Neural progenitor cell (in vitro differentiated cells): ENCODE measurements around the gene CBFA2T2. TPM values are rescaled to one million over a fixed set of nuclear protein-coding genes. Genes with fewer than 3 reads are reported as not detected.

Source experiments
- DNase-seq: peaks from one replicate; pipeline ENCODE4 v3.0.0-alpha.2; 2016; ENCODE audit warnings: low spot score
- H2AFZ ChIP-seq: fragments of 200-600 bp; sonication (generic); replicated peaks from 2 replicates; pipeline ENCODE4 v1.6.1; 2016; ENCODE audit warnings: antibody characterized with exemption
- H3F3A ChIP-seq: fragments of 200-600 bp; sonication (generic); 2 replicates; pipeline ENCODE4 v1.6.1; 2016; ENCODE audit warnings: antibody characterized with exemption, low read depth
- H3K27ac ChIP-seq: fragments of 200-600 bp; sonication (generic); 2 replicates; pipeline ENCODE4 v1.5.1; 2016; ENCODE audit warnings: mild to moderate bottlenecking
- H3K27me3 ChIP-seq: fragments of 200-600 bp; sonication (generic); 2 replicates; pipeline ENCODE4 v1.6.1; 2016; ENCODE audit warnings: mild to moderate bottlenecking, moderate library complexity
- H3K36me3 ChIP-seq: fragments of 200-600 bp; sonication (generic); 2 replicates; pipeline ENCODE4 v1.5.1; 2016
- H3K4me1 ChIP-seq: fragments of 200-600 bp; sonication (generic); 2 replicates; pipeline ENCODE4 v1.6.1; 2016; ENCODE audit warnings: mixed run types
- H3K4me2 ChIP-seq: fragments of 200-600 bp; sonication (generic); 2 replicates; pipeline ENCODE4 v1.6.1; 2016
- H3K4me3 ChIP-seq: fragments of 200-600 bp; sonication (generic); 2 replicates; pipeline ENCODE4 v1.5.1; 2016
- H3K79me2 ChIP-seq: fragments of 200-600 bp; sonication (generic); 2 replicates; pipeline ENCODE4 v1.6.1; 2016; ENCODE audit warnings: low read depth
- H3K9ac ChIP-seq: fragments of 200-600 bp; sonication (generic); 2 replicates; pipeline ENCODE4 v1.6.1; 2016
- H3K9me3 ChIP-seq: fragments of 200-600 bp; sonication (generic); 2 replicates; pipeline ENCODE4 v1.5.1; 2016; ENCODE audit warnings: low read depth
- H4K20me1 ChIP-seq: fragments of 200-600 bp; sonication (generic); 2 replicates; pipeline ENCODE4 v1.6.1; 2016; ENCODE audit warnings: low read depth
- H3K27ac Mint-ChIP-seq: 3 replicates; pipeline ENCODE4 v1.8.0; 2021; ENCODE audit warnings: mixed read lengths
- H3K27me3 Mint-ChIP-seq: 2 replicates; pipeline ENCODE4 v1.8.0; 2022; ENCODE audit warnings: low read depth, mild to moderate bottlenecking, inconsistent platforms, moderate library complexity, mixed read lengths; ENCODE audit not compliant: insufficient read depth
- H3K36me3 Mint-ChIP-seq: 3 replicates; pipeline ENCODE4 v1.8.0; 2021; ENCODE audit warnings: mixed read lengths
- H3K4me1 Mint-ChIP-seq: 3 replicates; pipeline ENCODE4 v1.8.0; 2021; ENCODE audit warnings: mixed read lengths
- H3K4me3 Mint-ChIP-seq: 3 replicates; pipeline ENCODE4 v1.8.0; 2021; ENCODE audit warnings: mild to moderate bottlenecking, moderate library complexity, mixed read lengths
- H3K9me3 Mint-ChIP-seq: 3 replicates; pipeline ENCODE4 v1.8.0; 2020; ENCODE audit warnings: mixed read lengths
- CTCF ChIP-seq: fragments of 200-600 bp; sonication (generic); IDR thresholded peaks from 2 replicates; pipeline ENCODE4 v1.5.1; 2017; ENCODE audit warnings: antibody characterized with exemption, mild to moderate bottlenecking
- EZH2 ChIP-seq: fragments of 200-600 bp; sonication (generic); IDR thresholded peaks from 2 replicates; pipeline ENCODE4 v1.6.1; 2017; ENCODE audit warnings: antibody characterized with exemption, mild to moderate bottlenecking, moderate library complexity
- EZH2phosphoT487 ChIP-seq: fragments of 200-600 bp; sonication (generic); IDR thresholded peaks from 2 replicates; pipeline ENCODE4 v1.6.1; 2017; ENCODE audit warnings: antibody characterized with exemption
- total RNA-seq: library from RNA; depleted of rRNA; stranded (reverse); fragments of >200 nt; gene quantifications from 2 replicates; pipeline ENCODE4 v1.2.3, GENCODE V29; 2015; ENCODE audit warnings: low replicate concordance

CBFA2T2 gene
- total RNA-seq, 1 donor from 2014 or later, result 11.9 TPM

- peaks cover 26% of the 10 kb centered on the region for H3K27me3 ChIP-seq
- peaks cover 27% of the 10 kb centered on the region for H3F3A ChIP-seq
- no peaks in the 10 kb centered on the region for H3K36me3 ChIP-seq
- H3K9ac ChIP-seq, result no peak overlapping the region
- no peak for TF ChIP-seq EZH2
- no peak for TF ChIP-seq CTCF
- TF ChIP-seq EZH2phosphoT487, result no peak
- H3K4me3 ChIP-seq, result peak overlapping the region; percentile 79
- H3K4me3 Mint-ChIP-seq, result peak overlapping the region; percentile 87
- H3K4me1 ChIP-seq, result peaks cover 16% of the 10 kb centered on the region
- H3K36me3 Mint-ChIP-seq, result no peaks in the 10 kb centered on the region
- H3K79me2 ChIP-seq, result no peaks in the 10 kb centered on the region
- H3K4me1 Mint-ChIP-seq, result peaks cover 31% of the 10 kb centered on the region
- no peak for DNase-seq
- H3K9me3 ChIP-seq, result no peaks in the 10 kb centered on the region
- peaks cover 11% of the 10 kb centered on the region for H3K27me3 Mint-ChIP-seq
- peak overlapping the region; percentile 79 for H3K4me2 ChIP-seq
- H3K27ac Mint-ChIP-seq, result no peak overlapping the region
- no peak overlapping the region for H3K27ac ChIP-seq
- no peaks in the 10 kb centered on the region for H3K9me3 Mint-ChIP-seq
- H4K20me1 ChIP-seq, result peaks cover 5% of the 10 kb centered on the region
- H2AFZ ChIP-seq, result no peak overlapping the region
Measured at GRCh38 chr20:33442136-33443005, 47.5 kb upstream of the CBFA2T2 start.

DNA sequence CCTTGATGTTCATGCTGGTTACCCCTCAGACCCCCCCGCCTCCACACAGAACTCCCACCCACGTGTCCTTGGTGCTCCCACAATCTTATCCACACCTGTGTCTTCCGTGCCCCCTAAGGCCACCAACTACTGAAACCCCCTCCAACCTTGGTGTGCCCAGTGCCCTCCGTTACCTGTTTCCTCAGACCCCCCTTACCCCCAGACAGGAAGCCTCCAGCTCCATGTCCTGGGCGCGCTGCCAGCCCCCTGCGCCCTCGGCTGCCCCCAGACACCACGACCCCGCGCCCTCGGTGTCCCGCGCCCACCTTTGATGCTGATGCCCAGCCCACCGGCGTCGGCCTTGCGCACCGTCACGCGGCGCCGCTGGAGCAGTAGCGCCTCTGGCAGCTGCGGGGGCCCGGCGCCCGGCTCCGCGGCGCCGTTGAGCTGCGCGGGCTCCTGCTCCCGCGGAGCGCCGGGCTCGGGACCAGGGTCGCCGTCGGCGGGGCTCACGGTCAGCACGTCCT is 46.8 kb upstream of the CBFA2T2 start:
- peak overlapping the region; percentile 79 for H3K4me2 ChIP-seq
- H3F3A ChIP-seq, result peaks cover 27% of the 10 kb centered on the region
- peaks cover 16% of the 10 kb centered on the region for H3K4me1 ChIP-seq
- H3K27ac ChIP-seq, result no peak overlapping the region
- no peak overlapping the region for H3K9ac ChIP-seq
- Mint-ChIP-seq H3K36me3 (no peaks in the 10 kb centered on the region), H3K9me3 (no peaks in the 10 kb centered on the region), H3K4me1 (peaks cover 31% of the 10 kb centered on the region), H3K27me3 (peaks cover 11% of the 10 kb centered on the region), H3K4me3 (peak overlapping the region; percentile 87), H3K27ac (peak overlapping the region; percentile 69)
- TF ChIP-seq EZH2phosphoT487 (no peak), EZH2 (peak; percentile 69), CTCF (no peak)
- peaks cover 26% of the 10 kb centered on the region for H3K27me3 ChIP-seq
- H3K79me2 ChIP-seq, result no peaks in the 10 kb centered on the region
- no peaks in the 10 kb centered on the region for H3K9me3 ChIP-seq
- no peak for DNase-seq
- peaks cover 5% of the 10 kb centered on the region for H4K20me1 ChIP-seq
- H3K4me3 ChIP-seq, result peak overlapping the region; percentile 79
- no peaks in the 10 kb centered on the region for H3K36me3 ChIP-seq
- H2AFZ ChIP-seq, result peak overlapping the region; percentile 66

GRCh38 chr20:33443512-33444239 is 46.2 kb upstream of the CBFA2T2 start, which contains the start of gene SNTA1:
SNTA1 (minus strand) TSS chr20:33443763; CDS start chr20:33443620, 143 bp downstream.
- DNase-seq, result peak; percentile 98
- Histone ChIP-seq H3F3A (peaks cover 27% of the 10 kb centered on the region), H3K79me2 (no peaks in the 10 kb centered on the region), H3K4me2 (peak within 1 kb of the TSS; percentile 79), H2AFZ (peak within 1 kb of the TSS; percentile 66), H3K36me3 (no peaks in the 10 kb centered on the region), H3K4me1 (peaks cover 16% of the 10 kb centered on the region), H3K27ac (no peak within 1 kb of the TSS), H4K20me1 (peaks cover 5% of the 10 kb centered on the region), H3K9me3 (no peaks in the 10 kb centered on the region), H3K4me3 (peak within 1 kb of the TSS; percentile 79), H3K9ac (no peak within 1 kb of the TSS), H3K27me3 (peaks cover 26% of the 10 kb centered on the region)
- peaks cover 1% of the 10 kb centered on the region for H3K36me3 Mint-ChIP-seq
- H3K27ac Mint-ChIP-seq, result peak within 1 kb of the TSS; percentile 69
- peaks cover 31% of the 10 kb centered on the region for H3K4me1 Mint-ChIP-seq
- no peak for TF ChIP-seq EZH2
- TF ChIP-seq EZH2phosphoT487, result no peak
- TF ChIP-seq CTCF, result no peak
- peak within 1 kb of the TSS; percentile 88 for H3K4me3 Mint-ChIP-seq
- peaks cover 2% of the 10 kb centered on the region for H3K9me3 Mint-ChIP-seq
- peaks cover 11% of the 10 kb centered on the region for H3K27me3 Mint-ChIP-seq
